OCI-LY3 (cell line): ENCODE measurements around the gene PRR16.

Source experiments
- H2AFZ ChIP-seq: fragments of 200-600, 300-600 bp; shearing (Covaris generic); 2 replicates; pipeline ENCODE4 v1.6.0; 2014; ENCODE audit warnings: antibody characterized with exemption, low read depth, low read length
- H3K27ac ChIP-seq: fragments of 200-600, 300-600 bp; sonication (generic); 2 replicates; pipeline ENCODE4 v1.5.1; 2014; ENCODE audit warnings: mild to moderate bottlenecking, low read length, moderate library complexity, mixed read lengths
- H3K27me3 ChIP-seq: fragments of 200-600, 300-600 bp; sonication (generic); 2 replicates; pipeline ENCODE4 v1.6.1; 2014; ENCODE audit warnings: low read depth, low read length, mixed read lengths
- H3K36me3 ChIP-seq: fragments of 200-600, 300-600 bp; sonication (generic); replicated peaks from 2 replicates; pipeline ENCODE3; 2014; ENCODE audit warnings: low read depth, low read length, mixed read lengths
- H3K4me1 ChIP-seq: fragments of 300-600, 200-600 bp; sonication (generic); 2 replicates; pipeline ENCODE4 v1.6.1; 2014; ENCODE audit warnings: low read length, mixed read lengths
- H3K4me2 ChIP-seq: fragments of 200-600, 300-600 bp; sonication (generic); 2 replicates; pipeline ENCODE4 v1.6.1; 2014; ENCODE audit warnings: low read length, mixed read lengths
- H3K4me3 ChIP-seq: fragments of 300-600, 200-600 bp; sonication (generic); 2 replicates; pipeline ENCODE4 v1.5.1; 2014; ENCODE audit warnings: antibody characterized with exemption, mild to moderate bottlenecking, low read length, moderate library complexity
- H3K79me2 ChIP-seq: fragments of 300-600, 200-600 bp; shearing (Covaris generic); 2 replicates; pipeline ENCODE4 v1.6.1; 2014; ENCODE audit warnings: mild to moderate bottlenecking, low read length, mixed read lengths
- H3K9ac ChIP-seq: fragments of 300-600, 200-600 bp; shearing (Covaris generic); 2 replicates; pipeline ENCODE4 v1.6.0; 2014; ENCODE audit warnings: mild to moderate bottlenecking, low read length, moderate library complexity
- H3K9me3 ChIP-seq: fragments of 200-600, 300-600 bp; shearing (Covaris generic); 2 replicates; pipeline ENCODE4 v1.6.1; 2014; ENCODE audit warnings: low read length, mixed read lengths; ENCODE audit not compliant: insufficient read depth
- H4K20me1 ChIP-seq: fragments of 200-600, 300-600 bp; sonication (generic); 2 replicates; pipeline ENCODE4 v1.6.1; 2016; ENCODE audit warnings: low read length, mixed read lengths; ENCODE audit not compliant: insufficient read depth
- CTCF ChIP-seq: fragments of 200-600, 300-600 bp; sonication (generic); IDR thresholded peaks from 2 replicates; pipeline ENCODE4 v1.5.1; 2014; ENCODE audit warnings: antibody characterized with exemption, low read length, low read depth
- EZH2phosphoT487 ChIP-seq: fragments of 200-600 bp; shearing (Covaris generic); IDR thresholded peaks from 2 replicates; pipeline ENCODE4 v1.6.1; 2018; ENCODE audit warnings: antibody characterized with exemption, mixed run types, low read depth

Gene PRR16

GRCh38 chr5:120442694-120443093, 21.4 kb upstream of the PRR16 start:
- no peak overlapping the region for H3K27ac ChIP-seq
- no peaks in the 10 kb centered on the region for H3K36me3 ChIP-seq
- H3K9me3 ChIP-seq: no peaks in the 10 kb centered on the region
- no peaks in the 10 kb centered on the region for H3K79me2 ChIP-seq
- no peak overlapping the region for H3K4me2 ChIP-seq
- no peak overlapping the region for H3K4me3 ChIP-seq
- TF ChIP-seq EZH2phosphoT487: no peak
- TF ChIP-seq CTCF: no peak
- H3K9ac ChIP-seq: no peak overlapping the region
- no peaks in the 10 kb centered on the region for H4K20me1 ChIP-seq
- H3K4me1 ChIP-seq: no peaks in the 10 kb centered on the region
- H2AFZ ChIP-seq: no peak overlapping the region
- no peaks in the 10 kb centered on the region for H3K27me3 ChIP-seq

DNA sequence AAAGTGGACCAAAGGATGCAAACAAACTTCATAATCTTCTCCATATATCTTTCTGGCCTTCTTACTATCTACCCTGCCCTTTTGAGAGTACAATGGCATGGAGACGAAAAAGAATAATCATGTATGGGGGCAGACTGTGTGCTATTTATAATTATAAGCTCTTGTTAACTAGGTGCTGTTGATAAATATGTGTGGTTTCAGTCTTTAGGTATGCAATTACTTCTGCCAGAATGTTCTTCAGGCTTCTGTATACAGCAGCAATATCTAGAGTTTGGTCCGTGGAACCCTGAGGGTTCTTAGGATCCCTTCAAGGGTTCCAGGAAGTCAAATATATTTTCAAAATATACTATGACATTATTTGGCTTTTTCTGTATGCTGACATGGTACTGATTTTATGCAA, 20.5 kb upstream of the PRR16 start:
- no peak for TF ChIP-seq EZH2phosphoT487
- no peak for TF ChIP-seq CTCF
- Histone ChIP-seq H4K20me1 (no peaks in the 10 kb centered on the region), H3K4me2 (no peak overlapping the region), H3K9ac (no peak overlapping the region), H3K36me3 (no peaks in the 10 kb centered on the region), H3K27ac (no peak overlapping the region), H2AFZ (no peak overlapping the region), H3K9me3 (no peaks in the 10 kb centered on the region), H3K27me3 (no peaks in the 10 kb centered on the region), H3K4me1 (no peaks in the 10 kb centered on the region), H3K4me3 (no peak overlapping the region), H3K79me2 (no peaks in the 10 kb centered on the region)

DNA sequence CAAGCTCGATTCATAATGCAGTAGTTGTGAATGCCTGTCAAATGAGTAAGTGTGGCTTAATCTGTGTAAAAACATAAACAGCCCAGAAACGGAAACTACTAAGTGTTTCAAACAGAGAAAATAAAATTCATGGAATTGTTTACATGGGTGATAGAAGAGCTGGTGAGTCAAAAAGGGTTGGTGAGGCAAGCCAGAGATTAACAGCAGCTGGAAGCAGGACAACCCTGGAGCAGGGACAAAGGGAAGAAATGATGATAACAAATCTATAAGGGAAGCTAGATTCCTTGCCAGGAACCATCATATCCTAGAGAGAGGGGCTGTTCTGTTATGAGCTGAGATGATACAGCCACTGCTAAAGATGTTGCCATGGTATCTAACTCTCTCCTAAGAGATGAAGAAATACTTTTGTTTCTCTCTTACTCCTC, 18.0 kb upstream of the PRR16 start:
- no peaks in the 10 kb centered on the region for H3K36me3 ChIP-seq
- no peak overlapping the region for H3K4me2 ChIP-seq
- no peaks in the 10 kb centered on the region for H3K9me3 ChIP-seq
- H3K27me3 ChIP-seq: no peaks in the 10 kb centered on the region
- H2AFZ ChIP-seq: no peak overlapping the region
- no peaks in the 10 kb centered on the region for H4K20me1 ChIP-seq
- H3K4me1 ChIP-seq: no peaks in the 10 kb centered on the region
- H3K9ac ChIP-seq: no peak overlapping the region
- no peak overlapping the region for H3K4me3 ChIP-seq
- H3K79me2 ChIP-seq: no peaks in the 10 kb centered on the region
- no peak for TF ChIP-seq CTCF
- no peak for TF ChIP-seq EZH2phosphoT487
- H3K27ac ChIP-seq: no peak overlapping the region

DNA sequence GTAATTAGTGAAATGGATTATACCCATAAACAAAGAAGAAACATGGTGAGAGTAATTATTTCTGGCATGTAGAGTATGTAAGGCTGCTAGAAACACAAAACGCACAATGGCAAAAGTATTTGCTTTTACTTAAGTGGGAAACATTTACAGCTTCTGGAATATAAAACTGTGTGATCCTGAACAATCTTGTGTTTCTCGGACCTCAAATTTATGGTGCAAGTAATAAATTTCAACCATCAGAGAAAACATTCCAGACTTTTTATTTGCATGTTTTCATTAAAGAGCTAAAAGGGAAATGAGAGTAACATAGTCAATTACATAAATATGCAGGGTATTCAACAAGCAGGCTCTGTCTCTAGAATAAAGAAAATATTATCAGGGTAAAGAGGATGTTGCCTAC, 17.2 kb upstream of the PRR16 start:
- H3K9me3 ChIP-seq: no peaks in the 10 kb centered on the region
- H3K36me3 ChIP-seq: no peaks in the 10 kb centered on the region
- H3K27ac ChIP-seq: no peak overlapping the region
- no peaks in the 10 kb centered on the region for H3K79me2 ChIP-seq
- no peak overlapping the region for H2AFZ ChIP-seq
- no peaks in the 10 kb centered on the region for H3K27me3 ChIP-seq
- H3K4me3 ChIP-seq: no peak overlapping the region
- H4K20me1 ChIP-seq: no peaks in the 10 kb centered on the region
- TF ChIP-seq CTCF (no peak), EZH2phosphoT487 (no peak)
- H3K9ac ChIP-seq: no peak overlapping the region
- no peak overlapping the region for H3K4me2 ChIP-seq
- H3K4me1 ChIP-seq: no peaks in the 10 kb centered on the region
